ENCODE data around the gene ZFAND6. TPM values are rescaled to one million over a fixed set of nuclear protein-coding genes. Genes with fewer than 3 reads are reported as not detected.

The ZFAND6 gene
- total RNA-seq, 3 donors from 2014 or later, result 141 to 193 (median 159) TPM

GRCh38 chr15:80107204-80107603 lies 47.7 kb downstream of the ZFAND6 start:
- H3K9me3 ChIP-seq, result no peaks in the 10 kb centered on the region
- no peaks in the 10 kb centered on the region for H3K4me1 ChIP-seq
- H3K27ac ChIP-seq, result no peak overlapping the region
- H3K4me3 ChIP-seq, result no peak overlapping the region
- H3K27me3 ChIP-seq, result no peaks in the 10 kb centered on the region
- no peaks in the 10 kb centered on the region for H3K36me3 ChIP-seq
- no peak for TF ChIP-seq POLR2A (IDR thresholded peaks at IDR 0.05)
- TF ChIP-seq CTCF (IDR thresholded peaks at IDR 0.05), result no peak
- no peak for TF ChIP-seq POLR2AphosphoS5 (IDR thresholded peaks at IDR 0.05)
- no peak for DNase-seq (ENCODE audit: low spot score in 2 of 2)
- intact Hi-C loops (cut with DNase I; ENCODE audit: low total_unique reads), result no loop called here

- H3K27ac ChIP-seq, result no peak overlapping the region
- no peaks in the 10 kb centered on the region for H3K9me3 ChIP-seq
- H3K36me3 ChIP-seq, result no peaks in the 10 kb centered on the region
- H3K27me3 ChIP-seq, result no peaks in the 10 kb centered on the region
- intact Hi-C loops (cut with DNase I; ENCODE audit: low total_unique reads), result no loop called here
- no peak for TF ChIP-seq CTCF (IDR thresholded peaks at IDR 0.05)
- TF ChIP-seq POLR2A (IDR thresholded peaks at IDR 0.05), result no peak
- TF ChIP-seq POLR2AphosphoS5 (IDR thresholded peaks at IDR 0.05), result no peak
- DNase-seq (ENCODE audit: low spot score in 2 of 2), result no peak
- no peak overlapping the region for H3K4me3 ChIP-seq
- no peaks in the 10 kb centered on the region for H3K4me1 ChIP-seq
These were observed 48.3 kb downstream of the ZFAND6 start for GRCh38 chr15:80107774-80108173.

GRCh38 chr15:80109388-80109787 lies 49.9 kb downstream of the ZFAND6 start:
- no peaks in the 10 kb centered on the region for H3K9me3 ChIP-seq
- no peaks in the 10 kb centered on the region for H3K4me1 ChIP-seq
- H3K4me3 ChIP-seq, result no peak overlapping the region
- H3K27me3 ChIP-seq, result no peaks in the 10 kb centered on the region
- H3K27ac ChIP-seq, result no peak overlapping the region
- H3K36me3 ChIP-seq, result no peaks in the 10 kb centered on the region
- intact Hi-C loops (cut with DNase I; ENCODE audit: low total_unique reads), result no loop called here
- TF ChIP-seq POLR2A (IDR thresholded peaks at IDR 0.05), result no peak
- no peak for TF ChIP-seq CTCF (IDR thresholded peaks at IDR 0.05)
- TF ChIP-seq POLR2AphosphoS5 (IDR thresholded peaks at IDR 0.05), result no peak
- DNase-seq (ENCODE audit: low spot score in 2 of 2), result no peak

- DNase-seq (ENCODE audit: low spot score in 2 of 2), result no peak
- H3K9me3 ChIP-seq, result no peaks in the 10 kb centered on the region
- H3K4me1 ChIP-seq, result no peaks in the 10 kb centered on the region
These were observed 51.4 kb downstream of the ZFAND6 start for GRCh38 chr15:80110920-80111319.

GRCh38 chr15:80114114-80114513 lies 54.6 kb downstream of the ZFAND6 start:
- DNase-seq (ENCODE audit: low spot score in 2 of 2), result no peak
- Histone ChIP-seq H3K4me3 (no peak overlapping the region), H3K9me3 (no peaks in the 10 kb centered on the region), H3K4me1 (no peaks in the 10 kb centered on the region), H3K36me3 (no peaks in the 10 kb centered on the region), H3K27me3 (no peaks in the 10 kb centered on the region), H3K27ac (no peak overlapping the region)
- no peak for TF ChIP-seq POLR2AphosphoS5 (IDR thresholded peaks at IDR 0.05)
- no peak for TF ChIP-seq POLR2A (IDR thresholded peaks at IDR 0.05)
- TF ChIP-seq CTCF (IDR thresholded peaks at IDR 0.05), result no peak
- intact Hi-C loops (cut with DNase I; ENCODE audit: low total_unique reads), result no loop called here

More at GRCh38 chr15:80110920-80111319, 51.4 kb downstream of the ZFAND6 start:
- no peak overlapping the region for H3K27ac ChIP-seq
- TF ChIP-seq POLR2A (IDR thresholded peaks at IDR 0.05) (no peak), CTCF (IDR thresholded peaks at IDR 0.05) (no peak), POLR2AphosphoS5 (IDR thresholded peaks at IDR 0.05) (no peak)
- H3K36me3 ChIP-seq, result no peaks in the 10 kb centered on the region
- no peaks in the 10 kb centered on the region for H3K27me3 ChIP-seq
- intact Hi-C loops (cut with DNase I; ENCODE audit: low total_unique reads), result no loop called here
- H3K4me3 ChIP-seq, result no peak overlapping the region

Measured in breast epithelium (tissue), 4 donors.